Stimulated activated memory B cell treated with anti-CD40 and anti-IgM and Interleukin-4, amounts not matched to agents 10 μg/mL and 1 μg/mL and 100 μg/mL, for 72 hours (primary cell): ENCODE measurements around the gene SGCE.

ENCODE experiments used
- ATAC-seq: fragments of 150-1000 bp; cut with Tn5 transposase; 2 replicates; pipeline ENCODE4 v1.10.0; 2021
- H3K27ac Mint-ChIP-seq: one replicate; pipeline ENCODE4 v1.8.0; 2022; ENCODE audit warnings: mild to moderate bottlenecking, mixed read lengths
- H3K27me3 Mint-ChIP-seq: one replicate; pipeline ENCODE4 v1.8.0; 2022; ENCODE audit warnings: mixed read lengths
- H3K36me3 Mint-ChIP-seq: one replicate; pipeline ENCODE4 v1.8.0; 2022; ENCODE audit warnings: mixed read lengths
- H3K4me1 Mint-ChIP-seq: one replicate; pipeline ENCODE4 v1.8.0; 2022; ENCODE audit warnings: mixed read lengths
- H3K4me3 Mint-ChIP-seq: one replicate; pipeline ENCODE4 v1.8.0; 2022; ENCODE audit warnings: mild to moderate bottlenecking, moderate library complexity, mixed read lengths
- H3K9me3 Mint-ChIP-seq: one replicate; pipeline ENCODE4 v1.8.0; 2022; ENCODE audit warnings: mixed read lengths

SGCE gene

DNA sequence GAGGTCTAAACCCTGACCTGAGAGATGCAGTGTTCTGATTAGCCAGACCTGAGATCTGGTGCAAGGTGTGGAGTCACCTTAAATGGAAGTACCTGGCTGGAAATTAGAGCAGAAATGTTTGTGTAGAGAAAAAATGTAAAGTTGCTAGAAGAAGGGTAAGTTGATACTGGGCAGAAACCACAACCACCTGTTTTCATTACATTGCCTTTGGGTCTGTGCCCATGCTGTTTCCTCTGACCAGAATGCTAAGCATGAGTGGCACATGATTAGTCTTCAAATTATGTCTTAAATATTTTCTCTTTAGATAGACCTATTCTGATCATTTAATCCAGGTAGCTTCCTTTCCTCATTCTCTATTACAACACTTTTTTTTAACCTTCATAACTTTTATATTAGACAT lies 77.3 kb downstream of the SGCE start:
- Mint-ChIP-seq H3K36me3 (peaks cover 80% of the 10 kb centered on the region), H3K27ac (no peak overlapping the region), H3K4me3 (no peak overlapping the region), H3K9me3 (peaks cover 16% of the 10 kb centered on the region), H3K27me3 (no peaks in the 10 kb centered on the region), H3K4me1 (no peaks in the 10 kb centered on the region)
- ATAC-seq = no peak

DNA sequence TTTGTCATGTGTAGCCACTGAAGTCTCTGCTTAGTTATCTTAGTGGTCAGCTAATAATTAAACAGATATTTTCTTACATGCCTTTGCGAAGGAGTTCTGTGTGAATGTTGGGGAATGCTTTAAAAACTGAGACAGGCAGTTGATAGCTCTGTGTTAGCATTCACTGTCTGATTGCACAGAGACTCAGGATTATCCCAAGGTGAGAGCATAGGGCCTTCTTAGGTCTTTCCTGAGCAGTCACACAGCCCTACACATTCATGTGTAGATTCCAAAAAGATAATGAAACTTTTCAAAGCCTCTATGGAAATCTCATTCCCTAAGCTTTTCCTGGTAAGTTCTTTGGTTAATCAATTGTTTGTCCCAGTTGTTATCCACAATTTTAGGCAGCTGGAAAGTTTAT lies 78.6 kb downstream of the SGCE start:
- no peak overlapping the region for H3K27ac Mint-ChIP-seq
- no peak for ATAC-seq
- H3K4me1 Mint-ChIP-seq = no peaks in the 10 kb centered on the region
- no peaks in the 10 kb centered on the region for H3K27me3 Mint-ChIP-seq
- H3K9me3 Mint-ChIP-seq = peaks cover 24% of the 10 kb centered on the region
- H3K4me3 Mint-ChIP-seq = no peak overlapping the region
- peaks cover 89% of the 10 kb centered on the region for H3K36me3 Mint-ChIP-seq

DNA sequence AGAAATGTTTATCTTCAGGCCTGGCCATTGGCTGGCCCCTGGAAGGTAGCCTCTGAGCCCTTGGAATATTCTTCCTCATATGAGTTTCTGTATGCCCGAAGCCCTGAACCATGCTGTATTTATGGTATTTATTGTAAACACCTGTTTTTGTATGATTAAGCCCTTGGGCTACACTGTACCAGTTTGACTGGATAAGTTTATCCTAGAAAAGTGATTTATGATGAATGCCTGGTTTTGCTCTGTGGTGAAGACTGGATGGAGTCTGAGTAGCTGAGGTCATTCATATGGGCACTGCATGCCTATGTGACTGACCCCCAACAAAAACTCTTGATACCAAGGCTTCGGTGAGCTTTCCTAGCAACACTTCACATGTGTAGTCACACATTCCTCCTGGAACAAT lies 79.6 kb downstream of the SGCE start:
- Mint-ChIP-seq H3K4me3 (no peak overlapping the region), H3K36me3 (peaks cover 91% of the 10 kb centered on the region), H3K9me3 (peaks cover 23% of the 10 kb centered on the region), H3K27ac (no peak overlapping the region), H3K27me3 (no peaks in the 10 kb centered on the region), H3K4me1 (no peaks in the 10 kb centered on the region)
- no peak for ATAC-seq

DNA sequence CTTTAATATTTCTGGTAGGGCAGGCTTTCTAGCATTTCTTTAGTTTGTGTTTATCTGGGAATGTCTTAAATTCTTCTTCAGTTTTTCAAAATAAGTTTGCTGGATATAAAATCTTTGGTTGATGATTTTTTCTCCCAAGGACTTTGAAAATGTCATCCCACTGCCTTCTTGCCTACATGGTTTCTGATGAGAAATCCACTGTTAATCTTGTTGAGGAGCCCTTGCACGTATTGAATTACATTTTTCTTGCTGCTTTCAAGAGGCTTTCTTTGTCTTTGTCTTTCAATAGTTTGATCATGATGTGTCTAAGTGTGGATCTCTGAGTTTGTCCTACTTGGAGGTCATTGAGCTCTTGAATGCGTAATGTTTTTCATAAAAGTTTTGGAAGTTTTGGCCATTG lies 80.3 kb downstream of the SGCE start:
- Mint-ChIP-seq H3K27ac (no peak overlapping the region), H3K27me3 (no peaks in the 10 kb centered on the region), H3K4me1 (no peaks in the 10 kb centered on the region), H3K4me3 (no peak overlapping the region), H3K9me3 (peaks cover 21% of the 10 kb centered on the region), H3K36me3 (peaks cover 91% of the 10 kb centered on the region)
- ATAC-seq = no peak

DNA sequence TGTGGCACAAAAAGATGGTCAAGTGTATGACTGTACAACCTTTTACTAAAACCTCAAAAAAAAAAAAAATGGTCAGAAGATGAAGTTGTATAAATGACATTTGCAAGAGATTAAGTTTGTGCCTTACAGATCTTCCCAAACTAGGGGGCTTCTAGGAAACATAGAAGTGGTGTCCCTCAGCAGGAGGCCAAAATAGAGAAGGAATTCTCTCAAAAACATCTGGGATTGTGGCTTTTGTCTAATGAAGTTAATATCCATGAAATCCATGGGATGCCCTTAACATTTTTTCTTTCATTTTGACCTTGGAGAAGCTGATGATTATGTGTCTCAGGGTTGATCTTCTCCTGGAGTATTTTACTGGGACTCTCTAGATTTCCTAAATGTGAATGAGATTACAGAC lies 84.1 kb downstream of the SGCE start:
- ATAC-seq = no peak
- Mint-ChIP-seq H3K4me1 (peaks cover 5% of the 10 kb centered on the region), H3K36me3 (peaks cover 80% of the 10 kb centered on the region)

DNA sequence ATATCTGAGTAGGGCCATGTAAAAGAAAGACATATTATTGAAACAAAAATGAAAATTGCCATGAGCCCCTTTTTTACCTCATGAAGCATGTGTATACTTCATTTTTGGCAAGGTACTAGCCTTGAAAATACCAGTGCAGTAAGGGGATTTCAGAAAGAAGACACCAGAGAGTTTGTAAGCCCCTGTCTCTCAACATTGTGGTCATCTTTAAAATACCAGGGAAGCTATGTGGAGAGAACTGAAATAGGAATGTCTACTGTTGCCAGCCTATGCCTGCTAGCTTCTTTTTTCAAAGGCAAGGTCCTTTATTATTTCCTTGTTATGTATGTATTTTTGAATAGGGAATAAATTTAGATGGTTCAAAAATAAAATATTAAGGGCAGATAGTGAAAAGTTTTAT lies 88.5 kb downstream of the SGCE start:
- peaks cover 7% of the 10 kb centered on the region for H3K4me1 Mint-ChIP-seq
- peaks cover 43% of the 10 kb centered on the region for H3K36me3 Mint-ChIP-seq

More for the DNA sequence above, 84.1 kb downstream of the SGCE start:
- H3K27ac Mint-ChIP-seq = no peak overlapping the region
- H3K4me3 Mint-ChIP-seq = no peak overlapping the region
- peaks cover 21% of the 10 kb centered on the region for H3K9me3 Mint-ChIP-seq
- H3K27me3 Mint-ChIP-seq = no peaks in the 10 kb centered on the region

DNA sequence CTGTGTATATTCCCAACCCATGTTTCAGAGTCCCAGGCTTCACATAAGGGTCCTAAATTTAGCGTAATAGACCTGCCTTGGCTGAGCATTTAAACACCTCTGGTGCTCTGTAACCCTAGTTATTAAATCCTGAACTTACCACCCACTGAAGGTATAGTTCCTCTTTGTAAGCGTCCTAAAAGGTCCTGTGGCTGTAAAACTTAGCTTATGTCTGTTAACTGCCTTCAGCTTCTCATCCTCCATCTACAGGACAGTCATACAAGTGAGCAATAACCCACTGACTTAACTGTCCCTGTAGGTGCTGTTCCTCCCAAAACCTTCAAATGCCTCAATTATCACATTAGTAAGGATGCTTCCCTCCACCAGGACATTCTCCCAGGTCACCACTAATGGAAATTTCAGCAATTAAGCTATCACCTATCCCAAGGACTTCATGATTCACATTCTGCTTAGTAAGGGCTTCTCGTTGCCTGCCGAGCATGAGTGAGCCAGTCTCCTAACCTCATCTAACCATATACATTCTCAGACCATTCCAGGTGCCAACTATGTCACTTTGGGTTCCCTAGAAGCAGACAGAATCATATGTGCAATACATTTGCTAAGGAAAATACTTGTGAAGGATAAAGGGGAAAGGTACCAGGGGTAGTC lies 90.6 kb downstream of the SGCE start:
- peak; percentile 57 for ATAC-seq
- Mint-ChIP-seq H3K27me3 (no peaks in the 10 kb centered on the region), H3K36me3 (peaks cover 29% of the 10 kb centered on the region), H3K4me3 (no peak overlapping the region), H3K4me1 (peaks cover 7% of the 10 kb centered on the region), H3K9me3 (no peaks in the 10 kb centered on the region), H3K27ac (no peak overlapping the region)

More for the DNA sequence above, 88.5 kb downstream of the SGCE start:
- no peak for ATAC-seq
- peak overlapping the region; percentile 6 for H3K27ac Mint-ChIP-seq
- no peak overlapping the region for H3K4me3 Mint-ChIP-seq
- H3K27me3 Mint-ChIP-seq = no peaks in the 10 kb centered on the region
- peaks cover 2% of the 10 kb centered on the region for H3K9me3 Mint-ChIP-seq

DNA sequence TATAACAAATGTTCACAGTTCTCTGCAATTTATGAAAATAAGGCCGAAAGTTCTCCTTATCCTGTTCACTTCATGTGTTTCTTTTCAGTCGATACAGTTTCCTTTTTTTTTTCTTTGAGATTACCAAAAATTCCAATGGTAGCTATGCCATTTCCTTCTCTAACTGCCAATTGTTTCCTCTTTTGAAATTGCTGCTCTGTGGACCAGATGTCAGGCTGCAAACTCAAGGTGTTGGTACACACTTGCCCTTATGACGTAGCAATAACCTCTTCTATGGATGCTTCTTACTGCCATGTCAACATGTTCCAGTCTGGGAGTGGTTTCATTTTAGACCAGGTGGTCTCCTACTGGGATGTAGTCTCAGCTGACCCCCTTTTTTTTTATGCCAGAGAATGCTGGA lies 93.4 kb downstream of the SGCE start:
- Mint-ChIP-seq H3K27me3 (no peaks in the 10 kb centered on the region), H3K4me1 (peaks cover 7% of the 10 kb centered on the region), H3K36me3 (peaks cover 22% of the 10 kb centered on the region), H3K4me3 (no peak overlapping the region), H3K9me3 (no peaks in the 10 kb centered on the region), H3K27ac (no peak overlapping the region)
- no peak for ATAC-seq

DNA sequence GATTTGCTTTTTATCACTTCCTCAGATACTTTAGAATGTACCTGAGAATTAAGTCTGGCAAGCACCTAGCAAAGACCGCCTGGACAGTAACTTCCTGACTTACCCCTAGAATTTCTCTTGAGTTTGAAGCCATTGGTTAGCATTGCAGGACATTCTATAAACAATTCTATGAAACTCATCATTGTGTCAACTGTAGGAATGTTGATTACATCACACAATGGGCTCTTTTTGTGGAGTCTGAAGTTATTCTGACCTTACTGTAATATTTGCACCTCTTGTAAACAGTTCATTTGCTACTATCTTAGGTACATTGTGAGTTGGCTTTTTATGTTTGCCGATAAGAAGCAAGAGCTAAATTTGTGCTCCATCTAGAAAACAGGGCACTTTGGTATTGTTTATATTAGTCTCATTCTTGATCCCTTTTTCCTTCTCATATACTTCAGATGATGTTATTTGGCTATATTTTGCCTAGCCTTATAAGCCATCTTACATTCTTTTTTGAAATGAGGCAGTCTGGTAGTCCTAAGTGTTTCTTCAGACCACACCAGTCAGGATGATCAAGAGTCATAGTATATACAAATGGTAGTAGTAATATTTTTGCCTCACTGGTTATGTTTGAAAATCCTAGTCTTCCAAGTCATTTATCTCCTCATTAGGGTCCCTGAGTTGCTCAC lies 94.0 kb downstream of the SGCE start:
- H3K27ac Mint-ChIP-seq = no peak overlapping the region
- peaks cover 7% of the 10 kb centered on the region for H3K4me1 Mint-ChIP-seq
- no peak for ATAC-seq
- no peaks in the 10 kb centered on the region for H3K9me3 Mint-ChIP-seq
- H3K27me3 Mint-ChIP-seq = no peaks in the 10 kb centered on the region
- H3K36me3 Mint-ChIP-seq = peaks cover 18% of the 10 kb centered on the region
- no peak overlapping the region for H3K4me3 Mint-ChIP-seq

DNA sequence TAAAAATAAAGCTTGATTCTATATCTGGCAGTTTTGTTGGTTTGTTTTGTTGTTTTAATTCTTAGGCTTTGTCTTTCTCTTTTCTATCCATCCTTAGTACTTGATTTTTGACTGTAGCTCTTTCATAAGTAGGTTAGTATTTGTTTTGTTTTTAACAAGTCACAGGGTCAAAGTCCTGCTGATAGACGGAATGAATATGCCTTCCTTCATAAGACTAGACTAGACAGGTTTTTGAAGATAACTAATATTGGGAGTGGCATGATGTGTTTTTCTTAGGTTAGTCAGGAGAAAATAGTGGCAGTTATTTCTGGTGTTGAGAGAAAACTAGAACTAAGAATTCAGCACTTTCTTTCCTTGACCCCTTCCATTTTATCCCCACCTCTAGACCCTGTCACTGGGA lies 96.0 kb downstream of the SGCE start:
- Mint-ChIP-seq H3K36me3 (peaks cover 12% of the 10 kb centered on the region), H3K9me3 (no peaks in the 10 kb centered on the region), H3K4me3 (no peak overlapping the region), H3K27ac (no peak overlapping the region), H3K27me3 (no peaks in the 10 kb centered on the region), H3K4me1 (peaks cover 21% of the 10 kb centered on the region)
- ATAC-seq = no peak

DNA sequence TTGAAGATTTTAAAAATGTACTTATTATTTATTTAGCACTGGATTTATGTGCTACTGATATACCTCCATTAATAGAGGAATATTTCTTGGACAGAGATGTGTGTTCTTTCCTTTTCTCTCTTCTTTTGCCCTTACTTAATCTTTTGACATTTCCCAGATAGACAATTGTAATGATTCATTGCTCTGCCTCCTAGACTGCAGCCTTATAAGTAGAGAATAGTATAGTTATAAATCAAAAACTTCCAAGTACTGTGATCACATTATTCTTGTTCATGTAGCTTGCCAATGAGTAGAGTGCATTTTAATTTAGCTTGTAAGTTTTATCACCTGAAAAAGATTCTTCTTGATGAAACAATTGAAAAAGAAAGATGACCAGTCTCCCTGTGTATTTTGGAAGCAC lies 98.7 kb downstream of the SGCE start:
- no peak for ATAC-seq
- peaks cover 21% of the 10 kb centered on the region for H3K4me1 Mint-ChIP-seq
- no peak overlapping the region for H3K27ac Mint-ChIP-seq
- H3K27me3 Mint-ChIP-seq = no peaks in the 10 kb centered on the region
- peaks cover 23% of the 10 kb centered on the region for H3K36me3 Mint-ChIP-seq
- H3K9me3 Mint-ChIP-seq = no peaks in the 10 kb centered on the region
- H3K4me3 Mint-ChIP-seq = no peak overlapping the region

DNA sequence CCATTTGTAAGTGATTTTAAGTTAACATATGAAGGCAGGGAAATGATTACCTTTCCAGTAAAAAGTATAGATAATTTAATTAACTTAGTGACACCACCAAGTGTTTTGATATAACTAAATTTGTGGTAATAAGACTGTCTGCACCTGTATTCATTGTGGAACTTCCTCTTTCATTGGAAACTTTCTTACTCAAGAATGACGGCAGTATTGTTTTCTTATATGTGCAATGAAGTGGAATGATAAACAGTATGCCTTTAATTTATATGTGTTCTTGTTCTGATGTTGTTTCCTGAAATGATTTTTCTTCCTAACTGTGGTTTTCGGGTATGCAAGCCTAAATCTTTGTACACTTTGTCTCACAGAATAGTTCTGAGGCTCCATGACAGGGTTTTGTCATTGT lies 99.9 kb downstream of the SGCE start:
- Mint-ChIP-seq H3K4me3 (peak overlapping the region; percentile 14), H3K9me3 (no peaks in the 10 kb centered on the region), H3K27ac (peak overlapping the region; percentile 35), H3K36me3 (peaks cover 26% of the 10 kb centered on the region), H3K4me1 (peaks cover 21% of the 10 kb centered on the region), H3K27me3 (no peaks in the 10 kb centered on the region)
- peak; percentile 91 for ATAC-seq

DNA sequence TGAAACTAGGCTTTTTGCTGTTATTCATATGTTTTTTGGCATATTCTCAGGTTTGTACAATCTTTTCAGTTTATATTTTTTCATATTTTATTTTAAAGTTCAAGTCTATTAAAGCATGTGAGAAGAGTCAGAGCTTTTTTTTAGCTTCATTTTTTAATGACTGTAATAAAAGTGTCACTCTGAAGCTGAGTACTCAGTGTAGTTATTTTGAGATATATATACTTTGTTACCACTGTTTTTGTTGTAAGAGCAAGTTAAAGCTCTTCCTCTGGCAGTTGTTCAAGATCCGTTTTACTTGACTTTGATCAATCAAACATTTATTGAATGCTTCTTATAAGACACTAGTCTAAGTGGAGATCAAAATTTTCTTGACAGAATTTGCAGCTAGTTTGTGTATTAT lies 108.8 kb downstream of the SGCE start:
- Mint-ChIP-seq H3K27ac (no peak overlapping the region), H3K4me1 (peaks cover 5% of the 10 kb centered on the region), H3K27me3 (no peaks in the 10 kb centered on the region), H3K9me3 (no peaks in the 10 kb centered on the region), H3K4me3 (no peak overlapping the region), H3K36me3 (peaks cover 26% of the 10 kb centered on the region)
- ATAC-seq = no peak

DNA sequence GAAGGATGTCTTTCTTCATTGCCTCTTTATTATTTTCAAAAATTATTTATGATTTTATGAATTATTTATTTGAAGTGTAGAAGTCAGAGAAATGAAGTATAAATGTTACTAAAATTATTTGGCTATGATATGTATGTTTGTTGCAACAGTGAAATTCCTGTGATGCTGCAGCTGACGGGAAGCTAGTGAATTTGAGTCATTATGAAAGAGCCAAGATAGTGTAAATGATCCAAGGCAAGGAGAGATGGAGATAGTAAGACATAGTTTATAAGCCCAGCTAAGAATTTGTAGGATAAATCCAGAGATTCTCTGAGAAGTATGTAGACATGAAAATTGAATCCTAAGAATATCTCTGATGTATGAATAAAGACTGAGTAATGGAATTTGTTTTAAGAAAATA lies 115.5 kb downstream of the SGCE start:
- H3K36me3 Mint-ChIP-seq = peaks cover 30% of the 10 kb centered on the region
- H3K9me3 Mint-ChIP-seq = no peaks in the 10 kb centered on the region
- peaks cover 4% of the 10 kb centered on the region for H3K4me1 Mint-ChIP-seq
- no peak overlapping the region for H3K4me3 Mint-ChIP-seq
- no peak for ATAC-seq
- no peaks in the 10 kb centered on the region for H3K27me3 Mint-ChIP-seq
- H3K27ac Mint-ChIP-seq = no peak overlapping the region
